Astrocyte of the spinal cord (primary cell): Measurements from ENCODE around the gene ITGA7.

Source experiments
- DNase-seq: peaks from one replicate; pipeline ENCODE4 v3.0.0; 2011; ENCODE audit warnings: low read depth, low spot score
- H3K4me3 ChIP-seq: 2 replicates; pipeline ENCODE4 v1.5.1; 2011; ENCODE audit warnings: low read depth, mild to moderate bottlenecking, low read length, moderate library complexity
- CTCF ChIP-seq: IDR thresholded peaks from 2 replicates; pipeline ENCODE4 v1.5.1; 2012; ENCODE audit warnings: low read depth, mild to moderate bottlenecking, low read length, inconsistent platforms
- in situ Hi-C: cut with HindIII; loops from 2 replicates; pipeline ENCODE4 v1.10.0; 2017; ENCODE audit warnings: low sequenced_read_pairs

ITGA7 gene

GRCh38 chr12:55642669-55643068 lies 65.0 kb downstream of the ITGA7 start:
- no peak for TF ChIP-seq CTCF
- no peak overlapping the region for H3K4me3 ChIP-seq
- in situ Hi-C loops, result no loop called here
- DNase-seq, result no peak

- no peak overlapping the region for H3K4me3 ChIP-seq
- in situ Hi-C loops, result no loop called here
- no peak for DNase-seq
- no peak for TF ChIP-seq CTCF
Observed at GRCh38 chr12:55642267-55642666, 65.4 kb downstream of the ITGA7 start.

- in situ Hi-C loops, result no loop called here
- no peak for DNase-seq
- TF ChIP-seq CTCF, result no peak
- no peak overlapping the region for H3K4me3 ChIP-seq
Observed at GRCh38 chr12:55641595-55641994, 66.1 kb downstream of the ITGA7 start.

- TF ChIP-seq CTCF, result no peak
- DNase-seq, result no peak
- no peak overlapping the region for H3K4me3 ChIP-seq
- in situ Hi-C loops, result no loop called here
Observed at GRCh38 chr12:55637467-55637866, 70.2 kb downstream of the ITGA7 start.

- in situ Hi-C loops, result no loop called here
- H3K4me3 ChIP-seq, result no peak within 1 kb of the TSS
- no peak for TF ChIP-seq CTCF
- no peak for DNase-seq
Observed at GRCh38 chr12:55636853-55637252, 70.9 kb downstream of the ITGA7 start, which contains the start of gene OR10P1. Gene OR10P1, plus strand, starts transcription at chr12:55636892. Its CDS starts 0 bp downstream, at chr12:55636892.

- in situ Hi-C loops, result no loop called here
- H3K4me3 ChIP-seq, result no peak overlapping the region
- TF ChIP-seq CTCF, result no peak
- no peak for DNase-seq
Observed at GRCh38 chr12:55636116-55636655, 71.5 kb downstream of the ITGA7 start.
